Stimulated activated CD4-positive, alpha-beta T cell treated with anti-CD3 and anti-CD28 coated beads, Interleukin-4, amount 100 ng/mL, for 24 hours (primary cell): Measurements from ENCODE around the gene CNR1.
"Not testable (repeated sequence)": the region's sequence is repeated elsewhere in the genome, so short reads cannot be mapped to it uniquely, and the experiment has no call there.

Source experiments
- DNase-seq: peaks from one replicate; pipeline ENCODE4 v3.0.0-alpha.2; 2020

The CNR1 gene

GRCh38 chr6:88165844-88166492 is at the start of gene CNR1:
TSS of gene CNR1 (minus strand) at chr6:88166347. CDS start at chr6:88145274, 21,073 bp downstream.
- DNase-seq: no peak

- DNase-seq: no peak
Observed at GRCh38 chr6:88211446-88211845, 45.3 kb upstream of the CNR1 start.

GRCh38 chr6:88209301-88209700 is 43.2 kb upstream of the CNR1 start:
- no peak for DNase-seq

- DNase-seq: no peak
Observed at GRCh38 chr6:88208726-88209125, 42.6 kb upstream of the CNR1 start.

- DNase-seq: not testable (repeated sequence)
Observed at GRCh38 chr6:88201734-88202133, 35.6 kb upstream of the CNR1 start.

GRCh38 chr6:88184921-88185320 is 18.8 kb upstream of the CNR1 start:
- DNase-seq: no peak

- DNase-seq: no peak
Observed at GRCh38 chr6:88183471-88183870, 17.3 kb upstream of the CNR1 start.

GRCh38 chr6:88179692-88180091 is 13.5 kb upstream of the CNR1 start:
- no peak for DNase-seq

GRCh38 chr6:88177961-88178464 is 11.9 kb upstream of the CNR1 start:
- no peak for DNase-seq

GRCh38 chr6:88174906-88175305 is 8.8 kb upstream of the CNR1 start:
- no peak for DNase-seq

GRCh38 chr6:88171312-88171711 is 5.2 kb upstream of the CNR1 start:
- no peak for DNase-seq

GRCh38 chr6:88168362-88168761 is 2.2 kb upstream of the CNR1 start:
- DNase-seq: no peak

- no peak for DNase-seq
Observed at GRCh38 chr6:88167352-88167937, 1.3 kb upstream of the CNR1 start.

GRCh38 chr6:88166493-88167351 is 575 bp upstream of the CNR1 start:
- DNase-seq: no peak

- no peak for DNase-seq
Observed at GRCh38 chr6:88165087-88165843, 882 bp downstream of the CNR1 start.

- DNase-seq: no peak
Observed at GRCh38 chr6:88164061-88164460, 2.1 kb downstream of the CNR1 start.

- no peak for DNase-seq
Observed at GRCh38 chr6:88163616-88164015, 2.5 kb downstream of the CNR1 start.

- no peak for DNase-seq
Observed at GRCh38 chr6:88161940-88162339, 4.2 kb downstream of the CNR1 start.

- no peak for DNase-seq
Observed at GRCh38 chr6:88157106-88157505, 9.0 kb downstream of the CNR1 start.

GRCh38 chr6:88145298-88145963 is 20.7 kb downstream of the CNR1 start:
- no peak for DNase-seq

- DNase-seq: no peak
Observed at GRCh38 chr6:88144637-88145297, 21.4 kb downstream of the CNR1 start.
